Measurements from ENCODE around the gene SPAG8. TPM values are rescaled to one million over a fixed set of nuclear protein-coding genes. Genes with fewer than 3 reads are reported as not detected.
A peak's percentile ranks its signal among the peaks of the same experiment; 100 is the strongest.

The SPAG8 gene
- total RNA-seq, 4 donors from 2014 or later = 0.81 to 2.1 (median 1.4) TPM

DNA sequence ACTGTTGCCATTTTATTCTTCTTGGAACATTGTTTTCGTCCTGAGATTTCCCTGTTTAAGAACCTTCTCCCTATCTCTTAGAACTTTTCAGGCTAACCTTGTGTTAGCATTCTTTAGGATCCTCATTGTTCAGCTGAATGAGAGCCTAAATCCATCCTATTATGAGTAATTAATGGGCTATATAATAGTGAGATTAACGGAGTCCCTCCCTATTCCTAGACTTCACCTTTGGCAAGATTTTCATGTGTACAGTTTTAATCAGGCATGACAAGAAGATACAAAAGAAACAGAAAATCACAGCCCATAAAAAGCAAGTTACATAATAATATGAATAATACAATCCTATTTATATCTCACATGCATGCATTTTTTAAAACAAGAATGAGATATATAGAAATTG, 48.9 kb downstream of the SPAG8 start:
- 88 to 100% methylated on average over 1 to 2 of the region's 2 CpGs for WGBS, 2 donors (ENCODE audit: low coverage in 1 of 2)
- no peak for ATAC-seq
- Histone ChIP-seq H3K27ac (no peak overlapping the region), H3K27me3 (no peaks in the 10 kb centered on the region), H3K36me3 (no peaks in the 10 kb centered on the region), H3K9me3 (no peaks in the 10 kb centered on the region), H3K4me3 (no peak overlapping the region), H3K4me1 (peaks cover 0 to 15% (median 5%) of the 10 kb centered on the region in 3 donors)
- TF ChIP-seq CTCF (IDR thresholded peaks at IDR 0.05) (no peak), POLR2A (IDR thresholded peaks at IDR 0.05) (no peak), POLR2AphosphoS5 (IDR thresholded peaks at IDR 0.05) (no peak), EP300 (IDR thresholded peaks at IDR 0.05) (no peak)

DNA sequence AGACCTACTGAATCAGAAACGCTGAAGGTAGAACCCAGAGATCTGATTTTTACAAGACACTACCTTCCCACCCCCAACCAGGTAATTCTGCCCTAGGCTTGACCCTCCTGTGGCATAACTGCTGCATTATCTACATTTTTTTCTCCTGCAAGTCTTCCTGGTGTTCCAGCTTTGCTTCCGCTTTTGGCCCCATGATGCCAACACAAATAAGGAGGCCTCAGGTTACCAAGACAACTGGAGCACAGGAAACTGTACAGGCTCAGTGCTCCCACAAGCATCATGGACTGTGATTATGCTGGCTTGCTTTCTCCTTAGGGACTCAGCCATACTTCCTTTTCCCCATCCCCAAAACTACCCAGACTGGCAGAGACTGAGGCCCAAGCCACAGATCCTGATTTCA, 51.4 kb downstream of the SPAG8 start:
- Histone ChIP-seq H3K4me1 (peaks cover 0 to 38% (median 19%) of the 10 kb centered on the region in 3 donors), H3K27me3 (no peaks in the 10 kb centered on the region), H3K27ac (peak overlapping the region in 1 of 4 donors; percentile 6), H3K36me3 (no peaks in the 10 kb centered on the region), H3K9me3 (no peaks in the 10 kb centered on the region), H3K4me3 (no peak overlapping the region)
- no peak for ATAC-seq
- no peak for TF ChIP-seq EP300 (IDR thresholded peaks at IDR 0.05)
- no peak for TF ChIP-seq POLR2A (IDR thresholded peaks at IDR 0.05)
- 88 to 100% methylated on average over 2 of the region's 2 CpGs for WGBS, 2 donors (ENCODE audit: low coverage in 1 of 2)

DNA sequence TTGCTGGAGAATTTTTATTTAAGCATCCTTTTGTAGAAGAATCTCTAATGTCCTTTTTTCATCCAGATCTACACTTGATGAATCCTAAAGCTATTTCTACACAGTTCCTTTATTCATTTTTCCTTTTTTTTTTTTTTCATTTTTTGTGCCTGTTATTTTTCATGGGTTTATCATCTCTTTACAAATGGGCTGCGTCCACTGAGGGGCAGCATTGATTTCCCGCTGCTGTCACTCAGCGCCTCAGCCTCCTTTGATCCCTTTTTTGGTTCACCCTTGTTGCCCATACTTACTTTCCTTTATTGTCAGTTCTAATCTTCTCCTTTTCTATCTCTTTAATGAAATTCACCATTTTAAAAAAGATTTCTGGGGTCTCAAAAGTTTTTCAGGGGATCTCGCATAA, 52.3 kb downstream of the SPAG8 start:
- H3K4me3 ChIP-seq = no peak overlapping the region
- H3K27ac ChIP-seq = no peak overlapping the region
- ATAC-seq = no peak

More for the DNA sequence above, 52.3 kb downstream of the SPAG8 start:
- Histone ChIP-seq H3K9me3 (no peaks in the 10 kb centered on the region), H3K36me3 (peaks cover 0 to 5% of the 10 kb centered on the region in 2 donors), H3K27me3 (no peaks in the 10 kb centered on the region), H3K4me1 (peaks cover 0 to 38% (median 19%) of the 10 kb centered on the region in 3 donors)
- TF ChIP-seq EP300 (IDR thresholded peaks at IDR 0.05) = no peak
- no peak for TF ChIP-seq CTCF (IDR thresholded peaks at IDR 0.05)
- no peak for TF ChIP-seq POLR2A (IDR thresholded peaks at IDR 0.05)
- no peak for TF ChIP-seq POLR2AphosphoS5 (IDR thresholded peaks at IDR 0.05)
- WGBS, 2 donors (ENCODE audit: low coverage in 1 of 2) = 94% methylated on average over 4 of the region's 4 CpGs; no CpG with 5 or more reads in 1 of the 2 donors

Small RNA genes lying within 50 kb of the gene (small RNA-seq; reads per million reads assigned to genes)
- 0 to 0.13 (median 0.04) reads per million in 4 donors for gene HINT2

Other genes with a start within 250 kb of the SPAG8 start
- 10 to 100 TPM; 38.2 to 77.1 (median 40.2) TPM for gene TESK1, start 207.0 kb downstream of the SPAG8 start, total RNA-seq
- gene CD72, start 193.8 kb downstream of the SPAG8 start, total RNA-seq = 1 to 10 TPM; 1.0 to 2.0 (median 1.5) TPM
- 1 to 10 TPM in 3 of 4 donors, not detected in 1; 1.2 to 1.6 (median 1.6) TPM for gene SIT1, start 161.3 kb downstream of the SPAG8 start, total RNA-seq
- gene RMRP, start 154.2 kb downstream of the SPAG8 start, total RNA-seq = 1,000 to 10,000 TPM; 1,650 to 4,855 (median 3,807) TPM
- gene CCDC107, start 154.0 kb downstream of the SPAG8 start, total RNA-seq = 10 to 100 TPM; 61.9 to 94.2 (median 87.0) TPM
- gene ARHGEF39, start 147.1 kb downstream of the SPAG8 start, total RNA-seq = 1 to 10 TPM in 2 of 4 donors, under 1 TPM in 2; 0.52 to 2.2 (median 0.81) TPM
- 1 to 10 TPM in 1 of 4 donors, not detected in 3; 3.9 TPM for gene CA9, start 138.3 kb downstream of the SPAG8 start, total RNA-seq
- over 10,000 TPM in 3 of 4 donors, 1,000 to 10,000 TPM in 1; 7,572 to 13,568 (median 12,084) TPM for gene TPM2, start 122.3 kb downstream of the SPAG8 start, total RNA-seq
- gene TLN1, start 80.1 kb downstream of the SPAG8 start, total RNA-seq = 1,000 to 10,000 TPM in 3 of 4 donors, 100 to 1,000 TPM in 1; 888 to 1,583 (median 1,047) TPM
- gene CREB3, start 79.6 kb downstream of the SPAG8 start, total RNA-seq = 100 to 1,000 TPM in 1 of 4 donors, 10 to 100 TPM in 3; 75.0 to 104 (median 83.7) TPM
- 10 to 100 TPM; 35.3 to 81.1 (median 54.3) TPM for gene GBA2, start 63.0 kb downstream of the SPAG8 start, total RNA-seq
- 10 to 100 TPM; 19.7 to 34.4 (median 23.4) TPM for gene RGP1, start 63.0 kb downstream of the SPAG8 start, total RNA-seq
- 1 to 10 TPM in 1 of 4 donors, not detected in 3; 2.0 TPM for gene MSMP, start 58.0 kb downstream of the SPAG8 start, total RNA-seq
- 10 to 100 TPM; 12.7 to 39.3 (median 34.5) TPM for gene NPR2, start 20.7 kb downstream of the SPAG8 start, total RNA-seq
- 10 to 100 TPM; 12.7 to 29.4 (median 18.7) TPM for gene HINT2, start 2.8 kb upstream of the SPAG8 start, total RNA-seq
- gene FAM221B, start 16.5 kb upstream of the SPAG8 start, total RNA-seq = not detected
- 10 to 100 TPM; 11.7 to 23.8 (median 18.6) TPM for gene TMEM8B, start 17.0 kb upstream of the SPAG8 start, total RNA-seq
- not detected for gene OR13J1, start 58.1 kb upstream of the SPAG8 start, total RNA-seq
- gene HRCT1, start 93.9 kb upstream of the SPAG8 start, total RNA-seq = 10 to 100 TPM in 3 of 4 donors, 1 to 10 TPM in 1; 4.0 to 32.7 (median 17.0) TPM
- 1 to 10 TPM in 3 of 4 donors, under 1 TPM in 1; 0.62 to 5.5 (median 2.6) TPM for gene SPAAR, start 97.2 kb upstream of the SPAG8 start, total RNA-seq
- not detected for gene OR2S2, start 145.9 kb upstream of the SPAG8 start, total RNA-seq
- 10 to 100 TPM; 12.6 to 29.5 (median 18.6) TPM for gene RECK, start 224.7 kb upstream of the SPAG8 start, total RNA-seq